Measurements from ENCODE around the gene CLNS1A. TPM values are rescaled to one million over a fixed set of nuclear protein-coding genes. Genes with fewer than 3 reads are reported as not detected.

The CLNS1A gene
- total and polyA plus RNA-seq, 9 of the 15 experiments (the other 6 are each of a cell fraction or from before 2014, with no cell fraction given) = 146 to 472 (median 345) TPM

DNA sequence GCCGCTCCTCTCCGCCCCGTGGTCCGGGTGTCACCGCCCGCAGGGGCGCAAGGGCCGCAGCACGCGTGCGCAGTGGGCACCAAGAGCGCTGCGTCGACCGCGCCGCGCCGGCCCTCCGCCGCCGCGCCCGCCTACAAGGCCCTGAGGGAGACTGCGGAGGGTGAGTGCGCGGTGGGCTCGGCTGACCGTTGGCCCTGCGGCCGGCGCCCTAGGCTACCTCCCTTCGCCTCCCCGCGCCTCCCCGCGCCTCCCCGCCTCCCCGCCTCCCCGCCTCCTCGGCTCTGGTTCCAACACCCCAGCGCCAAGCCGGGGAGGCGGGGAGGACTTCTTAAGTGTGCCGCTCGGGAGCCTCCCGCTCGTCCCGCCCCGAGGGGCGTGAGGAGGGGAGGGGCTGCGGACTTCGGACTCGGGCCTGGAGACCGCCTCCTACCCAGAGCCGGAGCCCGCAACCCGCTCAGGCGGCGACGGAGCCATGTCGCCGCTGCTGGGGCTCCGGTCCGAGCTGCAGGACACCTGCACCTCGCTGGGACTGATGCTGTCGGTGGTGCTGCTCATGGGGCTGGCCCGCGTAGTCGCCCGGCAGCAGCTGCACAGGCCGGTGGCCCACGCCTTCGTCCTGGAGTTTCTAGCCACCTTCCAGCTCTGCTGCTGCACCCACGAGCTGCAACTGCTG is 47.9 kb downstream of the CLNS1A start, which contains the start of gene AQP11 (continued):
- TF ChIP-seq CAMTA2 (CRISPR knock-in tag; conservative IDR thresholded peaks at IDR 0.05) = no peak
- no peak for TF ChIP-seq BMI1 (IDR thresholded peaks at IDR 0.05; ENCODE audit: low read length)
- no peak for TF ChIP-seq LARP7 (IDR thresholded peaks at IDR 0.05)
- no peak for TF ChIP-seq FOXK2 (conservative IDR thresholded peaks at IDR 0.05 in 1 of 2, IDR thresholded peaks at IDR 0.05 in 1 of 2; ENCODE audit: low read depth in 2 of 2)
- TF ChIP-seq, protein P1, sequence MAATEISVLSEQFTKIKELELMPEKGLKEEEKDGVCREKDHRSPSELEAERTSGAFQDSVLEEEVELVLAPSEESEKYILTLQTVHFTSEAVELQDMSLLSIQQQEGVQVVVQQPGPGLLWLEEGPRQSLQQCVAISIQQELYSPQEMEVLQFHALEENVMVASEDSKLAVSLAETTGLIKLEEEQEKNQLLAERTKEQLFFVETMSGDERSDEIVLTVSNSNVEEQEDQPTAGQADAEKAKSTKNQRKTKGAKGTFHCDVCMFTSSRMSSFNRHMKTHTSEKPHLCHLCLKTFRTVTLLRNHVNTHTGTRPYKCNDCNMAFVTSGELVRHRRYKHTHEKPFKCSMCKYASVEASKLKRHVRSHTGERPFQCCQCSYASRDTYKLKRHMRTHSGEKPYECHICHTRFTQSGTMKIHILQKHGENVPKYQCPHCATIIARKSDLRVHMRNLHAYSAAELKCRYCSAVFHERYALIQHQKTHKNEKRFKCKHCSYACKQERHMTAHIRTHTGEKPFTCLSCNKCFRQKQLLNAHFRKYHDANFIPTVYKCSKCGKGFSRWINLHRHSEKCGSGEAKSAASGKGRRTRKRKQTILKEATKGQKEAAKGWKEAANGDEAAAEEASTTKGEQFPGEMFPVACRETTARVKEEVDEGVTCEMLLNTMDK (IDR thresholded peaks at IDR 0.05; ENCODE audit: borderline replicate concordance, insufficient read depth, low read depth, low read length, poor library complexity, severe bottlenecking) = peak; percentile 30
- TF ChIP-seq POLR2A (conservative IDR thresholded peaks at IDR 0.05) = peak; percentile 59; the same call in 1 of the 2 replicates
- TF ChIP-seq ZNF584 (CRISPR knock-in tag; IDR thresholded peaks at IDR 0.05; ENCODE audit: low read depth) = no peak
- TF ChIP-seq, protein P2, sequence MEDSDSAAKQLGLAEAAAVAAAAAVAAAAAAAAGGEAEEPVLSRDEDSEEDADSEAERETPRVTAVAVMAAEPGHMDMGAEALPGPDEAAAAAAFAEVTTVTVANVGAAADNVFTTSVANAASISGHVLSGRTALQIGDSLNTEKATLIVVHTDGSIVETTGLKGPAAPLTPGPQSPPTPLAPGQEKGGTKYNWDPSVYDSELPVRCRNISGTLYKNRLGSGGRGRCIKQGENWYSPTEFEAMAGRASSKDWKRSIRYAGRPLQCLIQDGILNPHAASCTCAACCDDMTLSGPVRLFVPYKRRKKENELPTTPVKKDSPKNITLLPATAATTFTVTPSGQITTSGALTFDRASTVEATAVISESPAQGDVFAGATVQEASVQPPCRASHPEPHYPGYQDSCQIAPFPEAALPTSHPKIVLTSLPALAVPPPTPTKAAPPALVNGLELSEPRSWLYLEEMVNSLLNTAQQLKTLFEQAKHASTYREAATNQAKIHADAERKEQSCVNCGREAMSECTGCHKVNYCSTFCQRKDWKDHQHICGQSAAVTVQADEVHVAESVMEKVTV (CRISPR knock-in tag; IDR thresholded peaks at IDR 0.05) = no peak
- TF ChIP-seq CCNT2 (IDR thresholded peaks at IDR 0.05; ENCODE audit: borderline replicate concordance, extremely low read depth, insufficient read length, low read depth, low read length) = peak; percentile 80
- 0 out of 2 replicates have a peak, but pooled peaks have one; percentile 61 for TF ChIP-seq ERF (CRISPR knock-in tag; IDR thresholded peaks at IDR 0.05)
- no peak for TF ChIP-seq ZNF561 (CRISPR knock-in tag; conservative IDR thresholded peaks at IDR 0.05)
- no peak for TF ChIP-seq BRF1 (IDR thresholded peaks at IDR 0.05; ENCODE audit: borderline replicate concordance, extremely low read depth, insufficient read length)
- no peak for TF ChIP-seq CHCHD3 (CRISPR knock-in tag; IDR thresholded peaks at IDR 0.05)
- TF ChIP-seq SIRT6 (IDR thresholded peaks at IDR 0.05; ENCODE audit: low read depth, low read length) = no peak
- TF ChIP-seq MEIS2 (IDR thresholded peaks at IDR 0.05; ENCODE audit: partially characterized antibody) = peak; percentile 68
- TF ChIP-seq, protein P3, sequence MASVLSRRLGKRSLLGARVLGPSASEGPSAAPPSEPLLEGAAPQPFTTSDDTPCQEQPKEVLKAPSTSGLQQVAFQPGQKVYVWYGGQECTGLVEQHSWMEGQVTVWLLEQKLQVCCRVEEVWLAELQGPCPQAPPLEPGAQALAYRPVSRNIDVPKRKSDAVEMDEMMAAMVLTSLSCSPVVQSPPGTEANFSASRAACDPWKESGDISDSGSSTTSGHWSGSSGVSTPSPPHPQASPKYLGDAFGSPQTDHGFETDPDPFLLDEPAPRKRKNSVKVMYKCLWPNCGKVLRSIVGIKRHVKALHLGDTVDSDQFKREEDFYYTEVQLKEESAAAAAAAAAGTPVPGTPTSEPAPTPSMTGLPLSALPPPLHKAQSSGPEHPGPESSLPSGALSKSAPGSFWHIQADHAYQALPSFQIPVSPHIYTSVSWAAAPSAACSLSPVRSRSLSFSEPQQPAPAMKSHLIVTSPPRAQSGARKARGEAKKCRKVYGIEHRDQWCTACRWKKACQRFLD (CRISPR knock-in tag; IDR thresholded peaks at IDR 0.05) = 0 out of 2 replicates have a peak, but pooled peaks have one; percentile 27
- no peak for TF ChIP-seq PCBP2 (IDR thresholded peaks at IDR 0.05; ENCODE audit: low read depth, low read length, poor library complexity, severe bottlenecking)
- TF ChIP-seq KAT8 (IDR thresholded peaks at IDR 0.05; ENCODE audit: low read depth) = no peak
- TF ChIP-seq, protein P4, sequence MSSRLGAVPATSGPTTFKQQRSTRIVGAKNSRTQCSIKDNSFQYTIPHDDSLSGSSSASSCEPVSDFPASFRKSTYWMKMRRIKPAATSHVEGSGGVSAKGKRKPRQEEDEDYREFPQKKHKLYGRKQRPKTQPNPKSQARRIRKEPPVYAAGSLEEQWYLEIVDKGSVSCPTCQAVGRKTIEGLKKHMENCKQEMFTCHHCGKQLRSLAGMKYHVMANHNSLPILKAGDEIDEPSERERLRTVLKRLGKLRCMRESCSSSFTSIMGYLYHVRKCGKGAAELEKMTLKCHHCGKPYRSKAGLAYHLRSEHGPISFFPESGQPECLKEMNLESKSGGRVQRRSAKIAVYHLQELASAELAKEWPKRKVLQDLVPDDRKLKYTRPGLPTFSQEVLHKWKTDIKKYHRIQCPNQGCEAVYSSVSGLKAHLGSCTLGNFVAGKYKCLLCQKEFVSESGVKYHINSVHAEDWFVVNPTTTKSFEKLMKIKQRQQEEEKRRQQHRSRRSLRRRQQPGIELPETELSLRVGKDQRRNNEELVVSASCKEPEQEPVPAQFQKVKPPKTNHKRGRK (tag; IDR thresholded peaks at IDR 0.05) = no peak
- no peak for TF ChIP-seq SETDB1 (IDR thresholded peaks at IDR 0.05; ENCODE audit: low read length)
- TF ChIP-seq POLR2B (IDR thresholded peaks at IDR 0.05; ENCODE audit: low read depth, partially characterized antibody) = no peak

Measured in K562 (cell line).